GDM1 (cell line): ENCODE data around the gene ELL2.
"Not testable (repeated sequence)": the region's sequence is repeated elsewhere in the genome, so short reads cannot be mapped to it uniquely, and the experiment has no call there.

Experiments
- DNase-seq: peaks from one replicate; lab custom pipeline; 2025; lab: John Stamatoyannopoulos, UW

The ELL2 gene

GRCh38 chr5:95837492-95837891 lies 124.2 kb downstream of the ELL2 start:
- no peak for DNase-seq

GRCh38 chr5:95836971-95837370 lies 124.7 kb downstream of the ELL2 start:
- not testable (repeated sequence) for DNase-seq

GRCh38 chr5:95836544-95836943 lies 125.1 kb downstream of the ELL2 start:
- no peak for DNase-seq

GRCh38 chr5:95835682-95836385 lies 125.8 kb downstream of the ELL2 start:
- peak; percentile 7 for DNase-seq
